ENCODE measurements around the gene CEPT1. TPM values are rescaled to one million over a fixed set of nuclear protein-coding genes. Genes with fewer than 3 reads are reported as not detected.
A peak's percentile ranks its signal among the peaks of the same experiment; 100 is the strongest.
"Not testable (repeated sequence)": the region's sequence is repeated elsewhere in the genome, so short reads cannot be mapped to it uniquely, and the experiment has no call there.

CEPT1 gene
- total RNA-seq, 1 donor from 2014 or later: 37.8 TPM

- Histone ChIP-seq H3K27ac (no peak overlapping the region), H3K36me3 (no peaks in the 10 kb centered on the region), H3K4me3 (no peak overlapping the region), H3K27me3 (no peaks in the 10 kb centered on the region), H3K4me1 (no peaks in the 10 kb centered on the region), H3K9me3 (no peaks in the 10 kb centered on the region)
- intact Hi-C loops (cut with DNase I): no loop called here
- no peak for DNase-seq (ENCODE audit: extremely low spot score in 2 of 2)
- no peak for TF ChIP-seq CTCF (IDR thresholded peaks at IDR 0.05)
- TF ChIP-seq POLR2AphosphoS5 (IDR thresholded peaks at IDR 0.05; ENCODE audit: insufficient read depth in 1 of 2, low read depth in 1 of 2): no peak
- no peak for TF ChIP-seq POLR2A (IDR thresholded peaks at IDR 0.05)
Observed at GRCh38 chr1:111214884-111215283, 74.9 kb downstream of the CEPT1 start.

- H3K4me3 ChIP-seq; intact Hi-C loops (cut with DNase I); H3K9me3 ChIP-seq; H3K4me1 ChIP-seq; H3K27me3 ChIP-seq; H3K36me3 ChIP-seq; H3K27ac ChIP-seq; DNase-seq (ENCODE audit: extremely low spot score in 2 of 2): not testable (repeated sequence)
Observed at GRCh38 chr1:111215285-111215684, 75.3 kb downstream of the CEPT1 start.

GRCh38 chr1:111216751-111217150 lies 76.7 kb downstream of the CEPT1 start:
- Histone ChIP-seq H3K27ac (no peak overlapping the region), H3K36me3 (no peaks in the 10 kb centered on the region), H3K4me3 (no peak overlapping the region), H3K9me3 (no peaks in the 10 kb centered on the region), H3K27me3 (no peaks in the 10 kb centered on the region), H3K4me1 (no peaks in the 10 kb centered on the region)
- TF ChIP-seq POLR2AphosphoS5 (IDR thresholded peaks at IDR 0.05; ENCODE audit: insufficient read depth in 1 of 2, low read depth in 1 of 2): no peak
- TF ChIP-seq POLR2A (IDR thresholded peaks at IDR 0.05): no peak
- TF ChIP-seq CTCF (IDR thresholded peaks at IDR 0.05): no peak
- intact Hi-C loops (cut with DNase I): no loop called here
- no peak for DNase-seq (ENCODE audit: extremely low spot score in 2 of 2)

GRCh38 chr1:111217183-111217910 lies 77.3 kb downstream of the CEPT1 start:
- intact Hi-C loops (cut with DNase I): no loop called here
- Histone ChIP-seq H3K4me1 (peaks cover 4% of the 10 kb centered on the region), H3K27me3 (no peaks in the 10 kb centered on the region), H3K4me3 (no peak overlapping the region), H3K9me3 (no peaks in the 10 kb centered on the region), H3K36me3 (no peaks in the 10 kb centered on the region), H3K27ac (no peak overlapping the region)
- TF ChIP-seq POLR2A (IDR thresholded peaks at IDR 0.05) (no peak), CTCF (IDR thresholded peaks at IDR 0.05) (no peak), POLR2AphosphoS5 (IDR thresholded peaks at IDR 0.05; ENCODE audit: insufficient read depth in 1 of 2, low read depth in 1 of 2) (no peak)
- DNase-seq (ENCODE audit: extremely low spot score in 2 of 2): no peak

- H3K36me3 ChIP-seq: no peaks in the 10 kb centered on the region
- H3K27me3 ChIP-seq: no peaks in the 10 kb centered on the region
- H3K9me3 ChIP-seq: no peaks in the 10 kb centered on the region
- peak in 1 of 2 donors; percentile 65 for DNase-seq (ENCODE audit: extremely low spot score in 2 of 2)
- no peak overlapping the region for H3K4me3 ChIP-seq
- intact Hi-C loops (cut with DNase I): no loop called here
- no peak overlapping the region for H3K27ac ChIP-seq
- H3K4me1 ChIP-seq: peaks cover 10% of the 10 kb centered on the region
- TF ChIP-seq POLR2A (IDR thresholded peaks at IDR 0.05): no peak
- TF ChIP-seq CTCF (IDR thresholded peaks at IDR 0.05): no peak
- no peak for TF ChIP-seq POLR2AphosphoS5 (IDR thresholded peaks at IDR 0.05; ENCODE audit: insufficient read depth in 1 of 2, low read depth in 1 of 2)
Observed at GRCh38 chr1:111218701-111219556, 78.9 kb downstream of the CEPT1 start.
